WTC11 (cell line): ENCODE data around the gene KCNMA1. TPM values are rescaled to one million over a fixed set of nuclear protein-coding genes. Genes with fewer than 3 reads are reported as not detected.

ENCODE experiments used
- ATAC-seq: fragments of 200-7000 bp; cut with Tn5 transposase; 2 replicates; pipeline ENCODE4 v1.10.0; 2021; ENCODE audit warnings: mild to moderate bottlenecking, moderate library complexity
- CTCF ChIA-PET: fragments of 300-600 bp; sonication (Branson Sonifier 250); formaldehyde crosslinking; loops from one replicate; lab custom pipeline; 2021; ENCODE audit warnings: antibody characterized with exemption; lab: Charles Lee
- POLR2A ChIA-PET: fragments of 350-600 bp; sonication (Branson Sonifier 250); formaldehyde crosslinking; loops from one replicate; lab custom pipeline; 2021; ENCODE audit warnings: antibody characterized with exemption; lab: Charles Lee
- DNase-seq: peaks from one replicate; pipeline ENCODE4 v3.0.0; 2021; ENCODE audit warnings: low spot score
- H3K27ac Mint-ChIP-seq: 2 replicates; pipeline ENCODE4 v1.8.0; 2021; ENCODE audit warnings: mixed read lengths
- H3K27me3 Mint-ChIP-seq: 2 replicates; pipeline ENCODE4 v1.8.0; 2021; ENCODE audit warnings: low read depth, mild to moderate bottlenecking, moderate library complexity, mixed read lengths
- H3K36me3 Mint-ChIP-seq: 2 replicates; pipeline ENCODE4 v1.8.0; 2021; ENCODE audit warnings: mixed read lengths
- H3K4me1 Mint-ChIP-seq: 2 replicates; pipeline ENCODE4 v1.8.0; 2022; ENCODE audit warnings: mixed read lengths
- H3K4me3 Mint-ChIP-seq: 2 replicates; pipeline ENCODE4 v1.8.0; 2021; ENCODE audit warnings: mild to moderate bottlenecking, moderate library complexity, mixed read lengths
- H3K9me3 Mint-ChIP-seq: 2 replicates; pipeline ENCODE4 v1.8.0; 2021; ENCODE audit warnings: mixed read lengths
- CREB1 ChIP-seq: sonication (generic); formaldehyde crosslinking; IDR thresholded peaks from 2 replicates; pipeline ENCODE4 v1.8.0; 2023; ENCODE audit warnings: mild to moderate bottlenecking, missing genetic modification reagents
- CTCF ChIP-seq: fragments of 200-600 bp; IDR thresholded peaks from 2 replicates; pipeline ENCODE4 v1.8.0; 2022; ENCODE audit warnings: antibody characterized with exemption
- GRHL2 ChIP-seq: fragments of 250-450 bp; sonication (Bioruptor Pico); IDR thresholded peaks from 2 replicates; pipeline ENCODE4 v1.8.0; 2022; ENCODE audit warnings: mild to moderate bottlenecking, moderate library complexity; ENCODE audit not compliant: insufficient replicate concordance, severe bottlenecking
- NFE2L1 ChIP-seq: sonication (generic); formaldehyde crosslinking; IDR thresholded peaks from 2 replicates; pipeline ENCODE4 v1.8.1; 2023; ENCODE audit warnings: missing genetic modification reagents
- TEAD4 ChIP-seq: sonication (generic); formaldehyde crosslinking; IDR thresholded peaks from 2 replicates; pipeline ENCODE4 v1.8.0; 2022; ENCODE audit warnings: mild to moderate bottlenecking, missing genetic modification reagents
- ZNF138 ChIP-seq: sonication (generic); formaldehyde crosslinking; conservative IDR thresholded peaks from 2 replicates; pipeline ENCODE4 v1.8.1; 2022; ENCODE audit warnings: mild to moderate bottlenecking, moderate library complexity, missing genetic modification reagents
- ZNF219 ChIP-seq: sonication (generic); formaldehyde crosslinking; IDR thresholded peaks from 2 replicates; pipeline ENCODE4 v1.8.0; 2023; ENCODE audit warnings: missing genetic modification reagents, mild to moderate bottlenecking, borderline replicate concordance
- ZNF232 ChIP-seq: sonication (generic); formaldehyde crosslinking; IDR thresholded peaks from 2 replicates; pipeline ENCODE4 v1.8.0; 2022; ENCODE audit warnings: mild to moderate bottlenecking, missing genetic modification reagents
- ZNF263 ChIP-seq: sonication (generic); formaldehyde crosslinking; IDR thresholded peaks from 2 replicates; pipeline ENCODE4 v1.8.1; 2022; ENCODE audit warnings: low read depth, mild to moderate bottlenecking, moderate library complexity, missing genetic modification reagents
- total RNA-seq: library from RNA; stranded (reverse); gene quantifications from 3 replicates; pipeline ENCODE4 v1.2.3, GENCODE V29; 2021
- TF ChIP-seq, protein P1 (sequence below): sonication (generic); formaldehyde crosslinking; IDR thresholded peaks from 2 replicates; pipeline ENCODE4 v1.8.1; 2022; ENCODE audit warnings: low read depth, mild to moderate bottlenecking, moderate library complexity, missing genetic modification reagents, borderline replicate concordance
- TF ChIP-seq, protein P2 (sequence below): sonication (generic); formaldehyde crosslinking; IDR thresholded peaks from 2 replicates; pipeline ENCODE4 v1.8.1; 2023; ENCODE audit warnings: mild to moderate bottlenecking, missing genetic modification reagents, moderate library complexity
- TF ChIP-seq, protein P3 (sequence below): sonication (generic); formaldehyde crosslinking; IDR thresholded peaks from 2 replicates; pipeline ENCODE4 v1.8.0; 2023; ENCODE audit warnings: missing genetic modification reagents, mild to moderate bottlenecking, borderline replicate concordance

Gene KCNMA1
- total RNA-seq, 1 experiment from 2014 or later, result 7.3 TPM

- no peak for TF ChIP-seq ZNF138 (CRISPR knock-in tag)
Measured at GRCh38 chr10:77644557-77645243, 7.1 kb upstream of the KCNMA1 start (continued).

DNA sequence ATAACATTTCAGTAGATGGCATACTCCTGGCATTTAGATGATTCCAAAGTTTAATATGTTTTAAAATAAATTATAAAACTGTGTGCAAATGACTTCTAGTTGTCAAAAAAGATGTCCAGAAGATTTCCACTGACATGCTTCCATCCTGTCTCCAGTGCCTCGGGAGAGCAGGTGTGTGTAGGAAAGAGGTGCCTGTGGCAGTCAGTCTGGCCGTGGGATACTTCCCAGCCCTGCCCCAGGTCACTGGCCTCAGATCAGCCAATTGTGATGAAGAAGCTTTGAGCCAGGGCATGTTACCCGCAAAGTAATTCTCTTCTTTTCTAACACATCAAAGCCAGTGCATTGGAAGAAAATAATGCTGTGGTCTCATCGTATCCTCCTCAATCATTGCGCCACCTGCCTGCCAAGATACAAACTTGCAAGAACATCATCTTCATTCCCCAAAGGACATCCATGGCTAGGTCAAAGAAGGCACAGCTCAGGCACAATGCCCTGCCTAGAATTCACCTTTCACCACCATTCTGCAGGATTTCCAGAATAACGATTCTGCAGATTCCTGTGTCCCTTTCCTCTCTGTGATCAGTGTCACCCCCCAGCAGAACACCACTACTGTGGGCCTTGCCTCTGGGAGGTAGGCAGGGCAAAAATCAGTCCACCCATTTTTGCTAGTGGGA lies 6.3 kb upstream of the KCNMA1 start:
- no peak overlapping the region for H3K27ac Mint-ChIP-seq
- CTCF ChIA-PET, result interaction anchor here (0.5 to 2.8 kb wide), 22 partner anchors 8 to 479 kb away, joined by 3 to 27 read pairs (median 4); no protein-coding TSS in a partner anchor
- peak; percentile 78 for ATAC-seq
- peaks cover 32% of the 10 kb centered on the region for H3K27me3 Mint-ChIP-seq
- DNase-seq, result peak; percentile 57
- H3K4me1 Mint-ChIP-seq, result peaks cover 16% of the 10 kb centered on the region
- H3K36me3 Mint-ChIP-seq, result peaks cover 5% of the 10 kb centered on the region
- POLR2A ChIA-PET, result no interaction called here
- H3K4me3 Mint-ChIP-seq, result no peak overlapping the region
- peaks cover 16% of the 10 kb centered on the region for H3K9me3 Mint-ChIP-seq
- TF ChIP-seq, protein P1, sequence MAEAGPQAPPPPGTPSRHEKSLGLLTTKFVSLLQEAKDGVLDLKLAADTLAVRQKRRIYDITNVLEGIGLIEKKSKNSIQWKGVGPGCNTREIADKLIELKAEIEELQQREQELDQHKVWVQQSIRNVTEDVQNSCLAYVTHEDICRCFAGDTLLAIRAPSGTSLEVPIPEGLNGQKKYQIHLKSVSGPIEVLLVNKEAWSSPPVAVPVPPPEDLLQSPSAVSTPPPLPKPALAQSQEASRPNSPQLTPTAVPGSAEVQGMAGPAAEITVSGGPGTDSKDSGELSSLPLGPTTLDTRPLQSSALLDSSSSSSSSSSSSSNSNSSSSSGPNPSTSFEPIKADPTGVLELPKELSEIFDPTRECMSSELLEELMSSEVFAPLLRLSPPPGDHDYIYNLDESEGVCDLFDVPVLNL (CRISPR knock-in tag), result no peak
- TF ChIP-seq ZNF263 (no peak), CTCF (peak; percentile 55; the same call in 1 of the 2 replicates)

DNA sequence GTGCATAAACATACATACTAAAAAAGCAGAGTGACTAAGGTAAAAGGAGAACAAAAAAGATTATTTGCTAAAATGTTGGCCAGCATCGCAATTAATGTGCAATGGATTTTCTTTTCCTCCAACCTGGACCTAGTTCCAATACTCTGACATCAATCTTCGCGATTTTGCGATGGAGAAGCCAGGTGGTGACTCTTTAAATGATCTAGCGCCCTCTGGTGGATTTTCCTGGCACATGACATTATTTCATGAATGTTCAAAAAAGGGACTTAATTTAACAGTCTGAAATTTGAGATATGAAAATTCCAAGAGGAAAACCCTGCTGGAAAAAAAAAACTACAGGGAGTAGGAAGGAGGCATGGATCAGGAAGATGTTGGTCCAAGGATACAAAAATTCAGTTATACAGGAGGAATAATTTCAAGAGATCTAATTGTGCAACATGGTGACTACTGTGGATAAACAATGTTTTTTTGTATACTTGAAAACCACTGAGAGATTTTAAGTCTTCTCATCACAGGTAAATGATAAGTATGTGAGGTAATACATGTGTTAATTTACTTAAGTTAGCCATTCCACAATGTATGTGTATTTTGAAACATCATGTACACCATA lies 4.3 kb upstream of the KCNMA1 start:
- DNase-seq (peak; percentile 56), ATAC-seq (no peak)
- Mint-ChIP-seq H3K27me3 (peaks cover 45% of the 10 kb centered on the region), H3K9me3 (peaks cover 16% of the 10 kb centered on the region), H3K4me3 (no peak overlapping the region), H3K27ac (no peak overlapping the region), H3K4me1 (peaks cover 8% of the 10 kb centered on the region), H3K36me3 (peaks cover 5% of the 10 kb centered on the region)
- TF ChIP-seq ZNF138 (CRISPR knock-in tag), result no peak
- TF ChIP-seq NFE2L1 (CRISPR knock-in tag), result no peak
- no peak for TF ChIP-seq CREB1
- TF ChIP-seq, protein P2, sequence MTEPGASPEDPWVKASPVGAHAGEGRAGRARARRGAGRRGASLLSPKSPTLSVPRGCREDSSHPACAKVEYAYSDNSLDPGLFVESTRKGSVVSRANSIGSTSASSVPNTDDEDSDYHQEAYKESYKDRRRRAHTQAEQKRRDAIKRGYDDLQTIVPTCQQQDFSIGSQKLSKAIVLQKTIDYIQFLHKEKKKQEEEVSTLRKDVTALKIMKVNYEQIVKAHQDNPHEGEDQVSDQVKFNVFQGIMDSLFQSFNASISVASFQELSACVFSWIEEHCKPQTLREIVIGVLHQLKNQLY (CRISPR knock-in tag), result no peak
- peak; percentile 74 for TF ChIP-seq CTCF
- TF ChIP-seq TEAD4 (CRISPR knock-in tag), result no peak
- ChIA-PET POLR2A (no interaction called here), CTCF (interaction anchor here (0.6 to 2.8 kb wide), 11 partner anchors 69 to 476 kb away, joined by 3 to 18 read pairs (median 4); no protein-coding TSS in a partner anchor)

GRCh38 chr10:77641344-77641743 lies 3.7 kb upstream of the KCNMA1 start:
- ATAC-seq, result no peak
- no peak overlapping the region for H3K4me3 Mint-ChIP-seq
- CTCF ChIA-PET, result interaction anchor here (0.5 to 1.8 kb wide), 12 partner anchors 36 to 475 kb away, joined by 3 to 15 read pairs (median 4); no protein-coding TSS in a partner anchor
- TF ChIP-seq GRHL2 (CRISPR knock-in tag), result no peak
- TF ChIP-seq ZNF219, result no peak
- no peak for TF ChIP-seq ZNF263
- no peak for TF ChIP-seq ZNF232 (CRISPR knock-in tag)
- TF ChIP-seq, protein P3, sequence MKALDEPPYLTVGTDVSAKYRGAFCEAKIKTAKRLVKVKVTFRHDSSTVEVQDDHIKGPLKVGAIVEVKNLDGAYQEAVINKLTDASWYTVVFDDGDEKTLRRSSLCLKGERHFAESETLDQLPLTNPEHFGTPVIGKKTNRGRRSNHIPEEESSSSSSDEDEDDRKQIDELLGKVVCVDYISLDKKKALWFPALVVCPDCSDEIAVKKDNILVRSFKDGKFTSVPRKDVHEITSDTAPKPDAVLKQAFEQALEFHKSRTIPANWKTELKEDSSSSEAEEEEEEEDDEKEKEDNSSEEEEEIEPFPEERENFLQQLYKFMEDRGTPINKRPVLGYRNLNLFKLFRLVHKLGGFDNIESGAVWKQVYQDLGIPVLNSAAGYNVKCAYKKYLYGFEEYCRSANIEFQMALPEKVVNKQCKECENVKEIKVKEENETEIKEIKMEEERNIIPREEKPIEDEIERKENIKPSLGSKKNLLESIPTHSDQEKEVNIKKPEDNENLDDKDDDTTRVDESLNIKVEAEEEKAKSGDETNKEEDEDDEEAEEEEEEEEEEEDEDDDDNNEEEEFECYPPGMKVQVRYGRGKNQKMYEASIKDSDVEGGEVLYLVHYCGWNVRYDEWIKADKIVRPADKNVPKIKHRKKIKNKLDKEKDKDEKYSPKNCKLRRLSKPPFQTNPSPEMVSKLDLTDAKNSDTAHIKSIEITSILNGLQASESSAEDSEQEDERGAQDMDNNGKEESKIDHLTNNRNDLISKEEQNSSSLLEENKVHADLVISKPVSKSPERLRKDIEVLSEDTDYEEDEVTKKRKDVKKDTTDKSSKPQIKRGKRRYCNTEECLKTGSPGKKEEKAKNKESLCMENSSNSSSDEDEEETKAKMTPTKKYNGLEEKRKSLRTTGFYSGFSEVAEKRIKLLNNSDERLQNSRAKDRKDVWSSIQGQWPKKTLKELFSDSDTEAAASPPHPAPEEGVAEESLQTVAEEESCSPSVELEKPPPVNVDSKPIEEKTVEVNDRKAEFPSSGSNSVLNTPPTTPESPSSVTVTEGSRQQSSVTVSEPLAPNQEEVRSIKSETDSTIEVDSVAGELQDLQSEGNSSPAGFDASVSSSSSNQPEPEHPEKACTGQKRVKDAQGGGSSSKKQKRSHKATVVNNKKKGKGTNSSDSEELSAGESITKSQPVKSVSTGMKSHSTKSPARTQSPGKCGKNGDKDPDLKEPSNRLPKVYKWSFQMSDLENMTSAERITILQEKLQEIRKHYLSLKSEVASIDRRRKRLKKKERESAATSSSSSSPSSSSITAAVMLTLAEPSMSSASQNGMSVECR (CRISPR knock-in tag), result no peak

More at GRCh38 chr10:77641344-77641743, 3.7 kb upstream of the KCNMA1 start:
- Mint-ChIP-seq H3K9me3 (peaks cover 16% of the 10 kb centered on the region), H3K27ac (no peak overlapping the region), H3K27me3 (peaks cover 51% of the 10 kb centered on the region), H3K36me3 (peaks cover 5% of the 10 kb centered on the region), H3K4me1 (peaks cover 12% of the 10 kb centered on the region)
- DNase-seq, result no peak
- POLR2A ChIA-PET, result no interaction called here
